Measurements from ENCODE around the gene CDC42BPB. TPM values are rescaled to one million over a fixed set of nuclear protein-coding genes. Genes with fewer than 3 reads are reported as not detected.

The CDC42BPB gene
- total and polyA plus RNA-seq, 2 of the 13 experiments (the other 11 are each of a cell fraction or from before 2014, with no cell fraction given): 19.7 to 32.3 TPM

DNA sequence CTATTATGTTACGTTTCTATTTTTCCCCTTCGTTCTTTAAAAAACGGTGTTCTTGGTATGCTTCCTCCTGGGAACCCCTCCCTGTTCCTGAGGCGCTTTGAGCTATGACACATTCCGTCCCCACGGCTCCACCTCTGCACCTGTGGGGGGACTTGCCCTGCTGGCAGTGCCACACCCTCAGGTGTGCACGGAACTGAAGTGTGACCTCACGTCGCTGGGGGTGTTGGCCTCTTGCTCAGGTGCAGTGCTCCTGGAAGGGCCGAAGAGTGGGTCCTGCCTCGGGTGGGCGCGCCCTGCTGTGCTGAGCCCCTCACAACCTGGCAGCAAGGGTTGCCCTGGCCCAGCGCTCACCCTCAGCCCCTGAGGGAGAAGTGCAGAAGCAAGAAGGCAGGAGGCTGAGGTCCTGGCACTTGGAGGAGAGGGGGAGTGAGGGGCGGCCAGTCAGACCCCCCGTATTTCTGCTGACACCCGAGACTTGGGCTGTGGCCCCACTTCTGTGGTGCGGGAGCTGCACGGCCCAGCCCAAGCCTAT lies 129.9 kb downstream of the CDC42BPB start:
- intact Hi-C loops (cut with micrococcal nuclease; ENCODE audit: unreplicated experiment) (no loop called here), in situ Hi-C loops (cut with HindIII; ENCODE audit: extremely low pct_ligation_motif_present, low pct_unique_long_range_greater_than_20kb) (no loop called here)
- Histone ChIP-seq H3K4me2 (ENCODE audit: low read depth, low read length) (no peak overlapping the region), H3K36me3 (replicated peaks in 1 of 2; ENCODE audit: control insufficient read depth in 1 of 2, insufficient read depth in 2 of 2, low read length in 2 of 2) (no peaks in the 10 kb centered on the region), H4K20me1 (ENCODE audit: insufficient read depth, low read length) (no peaks in the 10 kb centered on the region), H3K4me3 (replicated peaks in 1 of 3; ENCODE audit: insufficient read depth in 1 of 3, low read depth in 2 of 3, low read length in 3 of 3) (no peak overlapping the region), H3K27ac (ENCODE audit: extremely low read length, insufficient read depth, low read length) (no peak overlapping the region), H3K9ac (ENCODE audit: insufficient read depth, low read depth, low read length) (no peak overlapping the region), H3K79me2 (ENCODE audit: insufficient read depth, low read length) (no peaks in the 10 kb centered on the region), H3K4me1 (ENCODE audit: insufficient read depth, low read length) (peaks cover 15% of the 10 kb centered on the region), H2AFZ (ENCODE audit: low read length) (no peak overlapping the region), H3K9me3 (ENCODE audit: low read length) (no peaks in the 10 kb centered on the region), H3K27me3 (ENCODE audit: control insufficient read depth in 1 of 2, insufficient read depth in 2 of 2, low read length in 2 of 2) (no peaks in the 10 kb centered on the region)
- TF ChIP-seq ZNF709 (CRISPR knock-in tag; IDR thresholded peaks at IDR 0.05) (no peak), TARDBP (CRISPR knock-in tag; IDR thresholded peaks at IDR 0.05) (no peak), ZNF746 (CRISPR knock-in tag; IDR thresholded peaks at IDR 0.05) (no peak), SOX5 (CRISPR knock-in tag; IDR thresholded peaks at IDR 0.05; ENCODE audit: borderline replicate concordance) (no peak)
- TF ChIP-seq, protein P1, sequence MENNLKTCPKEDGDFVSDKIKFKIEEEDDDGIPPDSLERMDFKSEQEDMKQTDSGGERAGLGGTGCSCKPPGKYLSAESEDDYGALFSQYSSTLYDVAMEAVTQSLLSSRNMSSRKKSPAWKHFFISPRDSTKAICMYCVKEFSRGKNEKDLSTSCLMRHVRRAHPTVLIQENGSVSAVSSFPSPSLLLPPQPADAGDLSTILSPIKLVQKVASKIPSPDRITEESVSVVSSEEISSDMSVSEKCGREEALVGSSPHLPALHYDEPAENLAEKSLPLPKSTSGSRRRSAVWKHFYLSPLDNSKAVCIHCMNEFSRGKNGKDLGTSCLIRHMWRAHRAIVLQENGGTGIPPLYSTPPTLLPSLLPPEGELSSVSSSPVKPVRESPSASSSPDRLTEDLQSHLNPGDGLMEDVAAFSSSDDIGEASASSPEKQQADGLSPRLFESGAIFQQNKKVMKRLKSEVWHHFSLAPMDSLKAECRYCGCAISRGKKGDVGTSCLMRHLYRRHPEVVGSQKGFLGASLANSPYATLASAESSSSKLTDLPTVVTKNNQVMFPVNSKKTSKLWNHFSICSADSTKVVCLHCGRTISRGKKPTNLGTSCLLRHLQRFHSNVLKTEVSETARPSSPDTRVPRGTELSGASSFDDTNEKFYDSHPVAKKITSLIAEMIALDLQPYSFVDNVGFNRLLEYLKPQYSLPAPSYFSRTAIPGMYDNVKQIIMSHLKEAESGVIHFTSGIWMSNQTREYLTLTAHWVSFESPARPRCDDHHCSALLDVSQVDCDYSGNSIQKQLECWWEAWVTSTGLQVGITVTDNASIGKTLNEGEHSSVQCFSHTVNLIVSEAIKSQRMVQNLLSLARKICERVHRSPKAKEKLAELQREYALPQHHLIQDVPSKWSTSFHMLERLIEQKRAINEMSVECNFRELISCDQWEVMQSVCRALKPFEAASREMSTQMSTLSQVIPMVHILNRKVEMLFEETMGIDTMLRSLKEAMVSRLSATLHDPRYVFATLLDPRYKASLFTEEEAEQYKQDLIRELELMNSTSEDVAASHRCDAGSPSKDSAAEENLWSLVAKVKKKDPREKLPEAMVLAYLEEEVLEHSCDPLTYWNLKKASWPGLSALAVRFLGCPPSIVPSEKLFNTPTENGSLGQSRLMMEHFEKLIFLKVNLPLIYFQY (CRISPR knock-in tag; IDR thresholded peaks at IDR 0.05; ENCODE audit: borderline replicate concordance): no peak
- TF ChIP-seq, protein P2, sequence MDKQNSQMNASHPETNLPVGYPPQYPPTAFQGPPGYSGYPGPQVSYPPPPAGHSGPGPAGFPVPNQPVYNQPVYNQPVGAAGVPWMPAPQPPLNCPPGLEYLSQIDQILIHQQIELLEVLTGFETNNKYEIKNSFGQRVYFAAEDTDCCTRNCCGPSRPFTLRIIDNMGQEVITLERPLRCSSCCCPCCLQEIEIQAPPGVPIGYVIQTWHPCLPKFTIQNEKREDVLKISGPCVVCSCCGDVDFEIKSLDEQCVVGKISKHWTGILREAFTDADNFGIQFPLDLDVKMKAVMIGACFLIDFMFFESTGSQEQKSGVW (CRISPR knock-in tag; IDR thresholded peaks at IDR 0.05; ENCODE audit: borderline replicate concordance): no peak
- ATAC-seq (no peak), FAIRE-seq (no peak), DNase-seq (ENCODE audit: low spot score) (no peak)
- CTCF ChIA-PET (ENCODE audit: low intra/inter-chr PET ratio, low total read pairs): no interaction called here
- POLR2A ChIA-PET: no interaction called here
- WGBS (ENCODE audit: low lambda C conversion rate): 90% methylated on average over 18 of the region's 19 CpGs
- no TSS peak for BruUV-seq (replicated peaks)
